ENCODE measurements around the gene CTNND2.

DNA sequence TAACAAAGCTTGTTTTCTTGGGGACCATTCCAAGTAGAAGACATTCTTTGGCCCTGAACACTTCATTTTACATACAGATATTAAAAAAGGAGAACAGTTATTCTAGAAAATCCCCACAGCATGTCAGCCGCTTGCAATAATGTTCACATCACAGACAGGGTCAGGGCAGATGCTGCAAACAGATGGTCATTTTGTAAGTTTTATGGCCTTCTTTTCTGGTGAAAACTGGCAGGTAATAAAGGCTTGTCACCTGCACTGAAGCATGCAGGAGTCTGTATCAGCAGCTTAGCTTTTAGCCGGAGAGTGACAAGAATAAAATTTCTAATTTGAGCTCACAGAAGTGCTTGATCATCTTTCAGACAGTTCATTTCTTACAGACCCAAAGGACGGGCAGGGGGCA, 922.3 kb downstream of the CTNND2 start:
- TF ChIP-seq, protein P1, sequence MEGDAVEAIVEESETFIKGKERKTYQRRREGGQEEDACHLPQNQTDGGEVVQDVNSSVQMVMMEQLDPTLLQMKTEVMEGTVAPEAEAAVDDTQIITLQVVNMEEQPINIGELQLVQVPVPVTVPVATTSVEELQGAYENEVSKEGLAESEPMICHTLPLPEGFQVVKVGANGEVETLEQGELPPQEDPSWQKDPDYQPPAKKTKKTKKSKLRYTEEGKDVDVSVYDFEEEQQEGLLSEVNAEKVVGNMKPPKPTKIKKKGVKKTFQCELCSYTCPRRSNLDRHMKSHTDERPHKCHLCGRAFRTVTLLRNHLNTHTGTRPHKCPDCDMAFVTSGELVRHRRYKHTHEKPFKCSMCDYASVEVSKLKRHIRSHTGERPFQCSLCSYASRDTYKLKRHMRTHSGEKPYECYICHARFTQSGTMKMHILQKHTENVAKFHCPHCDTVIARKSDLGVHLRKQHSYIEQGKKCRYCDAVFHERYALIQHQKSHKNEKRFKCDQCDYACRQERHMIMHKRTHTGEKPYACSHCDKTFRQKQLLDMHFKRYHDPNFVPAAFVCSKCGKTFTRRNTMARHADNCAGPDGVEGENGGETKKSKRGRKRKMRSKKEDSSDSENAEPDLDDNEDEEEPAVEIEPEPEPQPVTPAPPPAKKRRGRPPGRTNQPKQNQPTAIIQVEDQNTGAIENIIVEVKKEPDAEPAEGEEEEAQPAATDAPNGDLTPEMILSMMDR (IDR thresholded peaks at IDR 0.05; ENCODE audit: borderline replicate concordance, extremely low read depth, low read length, poor library complexity, severe bottlenecking), result no peak
- TF ChIP-seq EZH2 (IDR thresholded peaks at IDR 0.05; ENCODE audit: borderline replicate concordance, low read depth, low read length, severe bottlenecking), result no peak

All from DND-41 (cell line).